H1 (cell line): Measurements from ENCODE around the gene NSUN4. TPM values are rescaled to one million over a fixed set of nuclear protein-coding genes. Genes with fewer than 3 reads are reported as not detected.

ENCODE experiments used
- ASH2L ChIP-seq: fragments of 200-600, 300-600 bp; sonication (generic); IDR thresholded peaks from one replicate; pipeline ENCODE4 v1.7.1; 2017; ENCODE audit warnings: low read length
- CHD7 ChIP-seq: fragments of 300-600 bp; sonication (generic); IDR thresholded peaks from 2 replicates; pipeline ENCODE4 v1.7.1; 2012; ENCODE audit warnings: low read length, moderate library complexity, mild to moderate bottlenecking, inconsistent platforms; ENCODE audit not compliant: insufficient replicate concordance
- E2F6 ChIP-seq: IDR thresholded peaks from 2 replicates; pipeline ENCODE4 v1.6.1; 2012; ENCODE audit warnings: inconsistent platforms
- KDM5A ChIP-seq: fragments of 200-600 bp; IDR thresholded peaks from 2 replicates; pipeline ENCODE4 v1.7.1; 2012; ENCODE audit warnings: mild to moderate bottlenecking, low read length, inconsistent platforms, mixed read lengths
- POLR2A ChIP-seq, 2 experiments: IDR thresholded peaks; 1 replicate in 1 of 2; 2 replicates in 1 of 2; pipeline ENCODE4 v1.6.1; 2011; ENCODE audit warnings: low read depth in 2 of 2, low read length in 2 of 2, mild to moderate bottlenecking in 2 of 2; ENCODE audit errors: control extremely low read depth in 1 of 2
- RBBP5 ChIP-seq: IDR thresholded peaks from 2 replicates; pipeline ENCODE4 v1.7.1; 2012; ENCODE audit warnings: low read depth, mild to moderate bottlenecking, inconsistent platforms, low read length, moderate library complexity, borderline replicate concordance
- RXRA ChIP-seq: IDR thresholded peaks from 2 replicates; pipeline ENCODE4 v1.6.1; 2011; ENCODE audit warnings: low read depth, mild to moderate bottlenecking, low read length, moderate library complexity; ENCODE audit not compliant: insufficient read depth
- SIRT6 ChIP-seq: IDR thresholded peaks from one replicate; pipeline ENCODE4 v1.7.1; 2012; ENCODE audit warnings: low read length, inconsistent platforms
- TAF1 ChIP-seq: IDR thresholded peaks from 2 replicates; pipeline ENCODE4 v1.6.1; 2011; ENCODE audit warnings: mild to moderate bottlenecking, low read depth, low read length
- TBP ChIP-seq: IDR thresholded peaks from 2 replicates; pipeline ENCODE4 v1.6.1; 2011; ENCODE audit warnings: low read depth, low read length, improper control_type of control experiment
- polyA plus RNA-seq, 7 experiments: library from polyadenylated mRNA; depleted of rRNA in 3 of 7; stranded (reverse) in 5 of 7; unstranded in 2 of 7; fragments of >200 nt in 5 of 7; fragments of 200-250 nt in 2 of 7; gene quantifications; 1 replicate in 5 of 7; 2 replicates in 1 of 7; 4 replicates in 1 of 7; pipeline versions ENCODE4 v1.2.1 to v1.2.3, GENCODE V29; 2011 to 2013; ENCODE audit warnings: missing spikeins in 2 of 7, mixed read lengths in 2 of 7
- total RNA-seq: library from RNA; stranded (reverse); fragmentation: NEBNext Ultra II Directional; extraction: Animal tissue kit (Norgen Biotek cat#: 25700); gene quantifications from 2 replicates; pipeline ENCODE4 v1.2.1, GENCODE V29; 2021

The NSUN4 gene
- total and polyA plus RNA-seq, 2 of the 8 experiments (the other 6 are each of a cell fraction or from before 2014, with no cell fraction given): 9.7 to 15.7 TPM

GRCh38 chr1:46340404-46341221 is at the start of gene NSUN4 (continued):
- no peak for TF ChIP-seq RXRA
- TF ChIP-seq POLR2A (IDR thresholded peaks at IDR 0.05; ENCODE audit: control extremely low read depth in 1 of 2, low read depth in 2 of 2, low read length in 2 of 2): peak; percentile 69 to 74
- TF ChIP-seq TAF1: peak; percentile 92
- TF ChIP-seq RBBP5: 0 out of 2 replicates have a peak, but pooled peaks have one; percentile 61
- TF ChIP-seq ASH2L: peak; percentile 63
- TF ChIP-seq TBP: peak; percentile 86; the same call in 1 of the 2 replicates
- TF ChIP-seq CHD7: no peak
- TF ChIP-seq KDM5A: peak; percentile 67; the same call in 1 of the 2 replicates
- TF ChIP-seq SIRT6: no peak
- no peak for TF ChIP-seq E2F6
